ENCODE measurements around the gene SHISAL1.

DNA sequence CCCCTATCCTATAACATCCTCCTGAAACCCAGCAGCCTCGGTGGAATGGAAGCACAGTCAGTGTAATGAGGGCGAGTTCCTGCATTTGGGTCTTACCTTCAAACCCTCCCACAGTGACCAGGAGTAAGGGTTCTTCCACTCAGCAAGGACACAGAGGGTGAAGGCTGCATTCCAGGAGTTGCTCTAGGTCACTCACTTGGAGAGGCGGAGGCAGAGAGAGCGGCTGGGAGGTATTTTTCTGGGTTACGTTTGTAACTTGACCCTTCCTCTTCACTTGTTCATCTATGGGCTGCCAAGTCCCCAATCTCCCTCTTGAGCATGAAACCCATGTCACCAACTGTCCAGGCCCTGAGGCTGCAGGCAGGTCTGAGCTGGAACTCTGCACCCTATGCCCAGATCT, 36.8 kb upstream of the SHISAL1 start:
- TF ChIP-seq, protein P1, sequence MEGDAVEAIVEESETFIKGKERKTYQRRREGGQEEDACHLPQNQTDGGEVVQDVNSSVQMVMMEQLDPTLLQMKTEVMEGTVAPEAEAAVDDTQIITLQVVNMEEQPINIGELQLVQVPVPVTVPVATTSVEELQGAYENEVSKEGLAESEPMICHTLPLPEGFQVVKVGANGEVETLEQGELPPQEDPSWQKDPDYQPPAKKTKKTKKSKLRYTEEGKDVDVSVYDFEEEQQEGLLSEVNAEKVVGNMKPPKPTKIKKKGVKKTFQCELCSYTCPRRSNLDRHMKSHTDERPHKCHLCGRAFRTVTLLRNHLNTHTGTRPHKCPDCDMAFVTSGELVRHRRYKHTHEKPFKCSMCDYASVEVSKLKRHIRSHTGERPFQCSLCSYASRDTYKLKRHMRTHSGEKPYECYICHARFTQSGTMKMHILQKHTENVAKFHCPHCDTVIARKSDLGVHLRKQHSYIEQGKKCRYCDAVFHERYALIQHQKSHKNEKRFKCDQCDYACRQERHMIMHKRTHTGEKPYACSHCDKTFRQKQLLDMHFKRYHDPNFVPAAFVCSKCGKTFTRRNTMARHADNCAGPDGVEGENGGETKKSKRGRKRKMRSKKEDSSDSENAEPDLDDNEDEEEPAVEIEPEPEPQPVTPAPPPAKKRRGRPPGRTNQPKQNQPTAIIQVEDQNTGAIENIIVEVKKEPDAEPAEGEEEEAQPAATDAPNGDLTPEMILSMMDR (IDR thresholded peaks at IDR 0.05): no peak
- no peak for TF ChIP-seq POLR2A (IDR thresholded peaks at IDR 0.05)
